Neural progenitor cell (in vitro differentiated cells): ENCODE measurements around the gene CYP4V2.

Source experiments
- CTCF ChIP-seq: fragments of 200-600 bp; sonication (generic); IDR thresholded peaks from 2 replicates; pipeline ENCODE4 v1.5.1; 2017; ENCODE audit warnings: antibody characterized with exemption, mild to moderate bottlenecking
- EZH2 ChIP-seq: fragments of 200-600 bp; sonication (generic); IDR thresholded peaks from 2 replicates; pipeline ENCODE4 v1.6.1; 2017; ENCODE audit warnings: antibody characterized with exemption, mild to moderate bottlenecking, moderate library complexity
- EZH2phosphoT487 ChIP-seq: fragments of 200-600 bp; sonication (generic); IDR thresholded peaks from 2 replicates; pipeline ENCODE4 v1.6.1; 2017; ENCODE audit warnings: antibody characterized with exemption

- TF ChIP-seq CTCF (no peak), EZH2 (no peak), EZH2phosphoT487 (no peak)
Observed at GRCh38 chr4:186172546-186172945, 18.8 kb upstream of the CYP4V2 start.
